GM20000 (cell line): Measurements from ENCODE around the gene PRKRIP1.

ENCODE experiments used
- DNase-seq: peaks from one replicate; pipeline ENCODE4 v3.0.0; 2012; ENCODE audit warnings: low spot score
- CTCF ChIP-seq: IDR thresholded peaks from 2 replicates; pipeline ENCODE4 v1.5.1; 2012; ENCODE audit warnings: mild to moderate bottlenecking, control low read depth; ENCODE audit errors: extremely low read depth, missing control alignments

PRKRIP1 gene

GRCh38 chr7:102439963-102440795 is 44.0 kb downstream of the PRKRIP1 start:
- DNase-seq, result no peak

GRCh38 chr7:102444961-102445673 is 49.0 kb downstream of the PRKRIP1 start:
- peak; percentile 83 for DNase-seq
- no peak for TF ChIP-seq CTCF

More at GRCh38 chr7:102439963-102440795, 44.0 kb downstream of the PRKRIP1 start:
- TF ChIP-seq CTCF, result no peak

- TF ChIP-seq CTCF, result no peak
- DNase-seq, result no peak
Observed at GRCh38 chr7:102445674-102446071, 49.5 kb downstream of the PRKRIP1 start.

- DNase-seq, result no peak
- no peak for TF ChIP-seq CTCF
Observed at GRCh38 chr7:102446387-102447156, 50.4 kb downstream of the PRKRIP1 start.

GRCh38 chr7:102447311-102447710 is 51.1 kb downstream of the PRKRIP1 start:
- DNase-seq, result no peak
- no peak for TF ChIP-seq CTCF

- no peak for DNase-seq
- no peak for TF ChIP-seq CTCF
Observed at GRCh38 chr7:102449136-102449535, 53.0 kb downstream of the PRKRIP1 start.
